Endothelial cell of umbilical vein (primary cell): ENCODE results near the gene MRPS34. TPM values are rescaled to one million over a fixed set of nuclear protein-coding genes. Genes with fewer than 3 reads are reported as not detected.

Experiments used
- BruUV-seq: library from RNA; stranded (reverse); fragments of 400-500 nt; replicated peaks from 2 replicates; lab custom pipeline; 2021; lab: Mats Ljungman, UMichigan
- CTCF ChIA-PET: fragments of 300-600, 350-600 bp; sonication (Branson Sonifier 250); formaldehyde crosslinking; loops from one replicate; lab custom pipeline; 2021; ENCODE audit warnings: antibody characterized with exemption, inconsistent platforms; lab: Charles Lee
- POLR2A ChIA-PET: fragments of 300-600, 350-600 bp; sonication (Branson Sonifier 250); formaldehyde crosslinking; loops from one replicate; lab custom pipeline; 2021; ENCODE audit warnings: antibody characterized with exemption, inconsistent platforms; lab: Charles Lee
- DNase-seq: peaks from one replicate; pipeline ENCODE4 v3.0.0-alpha.2; 2011; ENCODE audit warnings: low read depth, low spot score
- FAIRE-seq: peaks from 2 replicates; lab custom pipeline; 2011; peaks lifted over from hg19 to GRCh38; lab: Jason Lieb, UNC
- H2AFZ ChIP-seq: 2 replicates; pipeline ENCODE4 v1.6.0; 2012; ENCODE audit warnings: low read depth, low read length, control low read depth, inconsistent platforms
- H3K27ac ChIP-seq: 2 replicates; pipeline ENCODE4 v1.5.1; 2011; ENCODE audit warnings: low read depth, mild to moderate bottlenecking, control low read depth, low read length, moderate library complexity; ENCODE audit not compliant: insufficient read depth
- H3K27me3 ChIP-seq, 2 experiments: 2 replicates each; pipeline versions ENCODE4 v1.6.0 to v1.6.1; 2011; ENCODE audit warnings: low read length in 2 of 2, mixed read lengths in 1 of 2; ENCODE audit not compliant: control insufficient read depth in 2 of 2, insufficient read depth in 2 of 2
- H3K36me3 ChIP-seq, 2 experiments: 2 replicates in 1 of 2; 3 replicates in 1 of 2; pipeline ENCODE4 v1.5.1; 2011; ENCODE audit warnings: low read length in 2 of 2, mild to moderate bottlenecking in 1 of 2, moderate library complexity in 1 of 2; ENCODE audit not compliant: control insufficient read depth in 2 of 2, insufficient read depth in 2 of 2; ENCODE audit errors: extremely low read depth in 1 of 2
- H3K4me1 ChIP-seq: 3 replicates; pipeline ENCODE4 v1.5.1; 2011; ENCODE audit warnings: mild to moderate bottlenecking, low read length; ENCODE audit not compliant: control insufficient read depth, insufficient read depth; ENCODE audit errors: extremely low read depth
- H3K4me2 ChIP-seq: 2 replicates; pipeline ENCODE4 v1.6.1; 2011; ENCODE audit warnings: low read length, control low read depth, mixed read lengths; ENCODE audit not compliant: insufficient read depth
- H3K4me3 ChIP-seq, 3 experiments: fragments of 200-600 bp in 1 of 3; sonication (generic), shearing (Covaris generic) in 1 of 3; replicated peaks in 1 of 3; 2 replicates each; pipeline ENCODE4 v1.5.1; 2011 to 2016; ENCODE audit warnings: control low read depth in 3 of 3, low read length in 3 of 3, mild to moderate bottlenecking in 2 of 3, inconsistent platforms in 1 of 3, low read depth in 1 of 3, moderate library complexity in 1 of 3; ENCODE audit not compliant: insufficient read depth in 1 of 3
- H3K79me2 ChIP-seq: 2 replicates; pipeline ENCODE4 v1.6.0; 2012; ENCODE audit warnings: low read length, inconsistent platforms; ENCODE audit not compliant: control insufficient read depth, insufficient read depth
- H3K9ac ChIP-seq: replicated peaks from 2 replicates; pipeline ENCODE3; 2011; ENCODE audit warnings: low read length, control low read depth; ENCODE audit not compliant: insufficient read depth; ENCODE audit errors: extremely low read depth
- H3K9me1 ChIP-seq: replicated peaks from 3 replicates; pipeline ENCODE4 v1.6.0; 2011; ENCODE audit warnings: mild to moderate bottlenecking, low read length; ENCODE audit not compliant: control insufficient read depth, insufficient read depth; ENCODE audit errors: extremely low read depth
- H3K9me3 ChIP-seq: replicated peaks from 2 replicates; pipeline ENCODE4 v1.5.1; 2012; ENCODE audit warnings: low read length, inconsistent platforms; ENCODE audit not compliant: control insufficient read depth, insufficient read depth
- H4K20me1 ChIP-seq: replicated peaks from 2 replicates; pipeline ENCODE3; 2011; ENCODE audit warnings: mild to moderate bottlenecking, low read length; ENCODE audit not compliant: control insufficient read depth, insufficient read depth; ENCODE audit errors: extremely low read depth
- EZH2 ChIP-seq: IDR thresholded peaks from 2 replicates; pipeline ENCODE4 v1.6.1; 2012; ENCODE audit warnings: borderline replicate concordance, low read depth, mild to moderate bottlenecking, moderate library complexity, low read length, inconsistent platforms; ENCODE audit not compliant: severe bottlenecking
- FOS ChIP-seq: IDR thresholded peaks from 2 replicates; pipeline ENCODE4 v1.6.1; 2011; ENCODE audit warnings: mild to moderate bottlenecking, low read length, moderate library complexity, borderline replicate concordance; ENCODE audit not compliant: insufficient read depth
- GATA2 ChIP-seq: IDR thresholded peaks from 2 replicates; pipeline ENCODE4 v1.7.0; 2011; ENCODE audit warnings: low read depth, mild to moderate bottlenecking, moderate library complexity, mixed read lengths, low read length; ENCODE audit not compliant: insufficient read length, insufficient read depth
- JUN ChIP-seq: IDR thresholded peaks from 2 replicates; pipeline ENCODE4 v1.6.1; 2011; ENCODE audit warnings: borderline replicate concordance, low read depth; ENCODE audit not compliant: insufficient read length, insufficient read depth
- MYC ChIP-seq: IDR thresholded peaks from one replicate; pipeline ENCODE4 v1.6.1; 2011; ENCODE audit warnings: mild to moderate bottlenecking, low read depth, low read length
- POLR2A ChIP-seq: IDR thresholded peaks from 2 replicates; pipeline ENCODE4 v1.6.1; 2012; ENCODE audit warnings: low read depth, mild to moderate bottlenecking, control low read depth, low read length
- POLR2AphosphoS5 ChIP-seq: IDR thresholded peaks from 2 replicates; pipeline ENCODE4 v1.6.1; 2012; ENCODE audit warnings: low read depth, mild to moderate bottlenecking, control low read depth, low read length, moderate library complexity; ENCODE audit not compliant: insufficient read depth
- dilution Hi-C: fragments of 300-500 bp; cut with MboI; formaldehyde crosslinking; loops from one replicate; pipeline ENCODE4 v1.15.0; 2019; ENCODE audit warnings: low sequenced_read_pairs; ENCODE audit not compliant: extremely low pct_ligation_motif_present
- intact Hi-C: fragments of 100-400 bp; cut with micrococcal nuclease; formaldehyde crosslinking; loops from one replicate; pipeline ENCODE4 v1.10.0; 2022
- polyA plus RNA-seq, 4 experiments: library from polyadenylated mRNA; depleted of rRNA in 3 of 4; stranded (reverse) in 3 of 4; unstranded in 1 of 4; fragments of >200 nt; gene quantifications; 2 replicates each; pipeline versions ENCODE4 v1.2.1 to v1.2.3, GENCODE V29; 2011 to 2012; ENCODE audit warnings: missing spikeins in 1 of 4
- total RNA-seq: library from RNA; stranded (reverse); gene quantifications from 2 replicates; pipeline ENCODE4 v1.2.3, GENCODE V29; 2021
- TF ChIP-seq, protein P1 (sequence below), 2 donors: IDR thresholded peaks; 1 replicate in 1 of 2; 2 replicates in 1 of 2; pipeline ENCODE4 v1.5.1; 2011; ENCODE audit warnings: low read length in 2 of 2, mild to moderate bottlenecking in 2 of 2, moderate library complexity in 2 of 2, control low read depth in 1 of 2, inconsistent platforms in 1 of 2, low read depth in 1 of 2; ENCODE audit not compliant: insufficient read depth in 1 of 2; ENCODE audit errors: extremely low read depth in 1 of 2
- TF ChIP-seq, protein P2 (sequence below): IDR thresholded peaks from 2 replicates; pipeline ENCODE4 v1.6.1; 2011; ENCODE audit not compliant: insufficient read depth, insufficient read length

Gene MRPS34
- total and polyA plus RNA-seq, 2 donors (not counting 3 experiments of a cell fraction or from before 2014, with no cell fraction given) = 82.1 to 102 TPM

DNA sequence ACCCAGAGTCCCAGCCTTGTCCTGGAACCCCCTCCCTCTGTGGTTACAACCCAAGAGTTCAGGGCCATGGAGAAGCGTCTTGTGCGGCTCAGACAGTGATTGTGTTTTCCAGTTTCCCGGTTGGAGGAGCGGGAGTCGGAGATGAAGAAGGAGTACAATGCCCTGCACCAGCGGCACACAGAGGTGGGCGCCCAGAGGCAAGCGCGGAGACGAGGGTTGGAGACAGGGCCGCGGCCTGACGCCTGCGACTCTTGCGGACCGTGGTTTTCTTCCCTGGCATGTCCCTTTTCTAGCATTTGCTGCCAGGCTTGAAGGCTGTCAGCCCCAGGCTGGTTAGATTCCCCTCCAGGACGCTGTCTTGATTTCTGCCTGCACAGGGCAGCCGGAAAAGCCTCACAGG lies 43.9 kb downstream of the MRPS34 start:
- Histone ChIP-seq H3K9me1 (no peaks in the 10 kb centered on the region), H3K27ac (no peak overlapping the region), H3K79me2 (peaks cover 12% of the 10 kb centered on the region), H2AFZ (no peak overlapping the region), H3K36me3 (peaks cover 4 to 50% of the 10 kb centered on the region in 2 experiments), H3K27me3 (no peaks in the 10 kb centered on the region), H3K4me3 (no peak overlapping the region), H3K9me3 (no peaks in the 10 kb centered on the region), H4K20me1 (no peaks in the 10 kb centered on the region), H3K9ac (no peak overlapping the region), H3K4me1 (no peaks in the 10 kb centered on the region), H3K4me2 (no peak overlapping the region)
- ChIA-PET CTCF (interaction anchor here (1.1 kb wide), 2 partner anchors 23 to 36 kb away, joined by 3 read pairs; partner anchors contain the start of gene MAPK8IP3), POLR2A (no interaction called here)
- dilution Hi-C loops = no loop called here
- FAIRE-seq (no peak), DNase-seq (no peak)
- intact Hi-C loops = no loop called here
- no TSS peak for BruUV-seq
- TF ChIP-seq, protein P1, sequence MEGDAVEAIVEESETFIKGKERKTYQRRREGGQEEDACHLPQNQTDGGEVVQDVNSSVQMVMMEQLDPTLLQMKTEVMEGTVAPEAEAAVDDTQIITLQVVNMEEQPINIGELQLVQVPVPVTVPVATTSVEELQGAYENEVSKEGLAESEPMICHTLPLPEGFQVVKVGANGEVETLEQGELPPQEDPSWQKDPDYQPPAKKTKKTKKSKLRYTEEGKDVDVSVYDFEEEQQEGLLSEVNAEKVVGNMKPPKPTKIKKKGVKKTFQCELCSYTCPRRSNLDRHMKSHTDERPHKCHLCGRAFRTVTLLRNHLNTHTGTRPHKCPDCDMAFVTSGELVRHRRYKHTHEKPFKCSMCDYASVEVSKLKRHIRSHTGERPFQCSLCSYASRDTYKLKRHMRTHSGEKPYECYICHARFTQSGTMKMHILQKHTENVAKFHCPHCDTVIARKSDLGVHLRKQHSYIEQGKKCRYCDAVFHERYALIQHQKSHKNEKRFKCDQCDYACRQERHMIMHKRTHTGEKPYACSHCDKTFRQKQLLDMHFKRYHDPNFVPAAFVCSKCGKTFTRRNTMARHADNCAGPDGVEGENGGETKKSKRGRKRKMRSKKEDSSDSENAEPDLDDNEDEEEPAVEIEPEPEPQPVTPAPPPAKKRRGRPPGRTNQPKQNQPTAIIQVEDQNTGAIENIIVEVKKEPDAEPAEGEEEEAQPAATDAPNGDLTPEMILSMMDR (IDR thresholded peaks at IDR 0.05; ENCODE audit: extremely low read depth in 1 of 2, insufficient read depth in 1 of 2, low read depth in 1 of 2, low read length in 2 of 2) = no peak
- TF ChIP-seq FOS = no peak
- TF ChIP-seq POLR2A = no peak
- TF ChIP-seq JUN = no peak
- no peak for TF ChIP-seq POLR2AphosphoS5
- no peak for TF ChIP-seq EZH2
- TF ChIP-seq MYC = no peak
- TF ChIP-seq GATA2 = no peak
- TF ChIP-seq, protein P2, sequence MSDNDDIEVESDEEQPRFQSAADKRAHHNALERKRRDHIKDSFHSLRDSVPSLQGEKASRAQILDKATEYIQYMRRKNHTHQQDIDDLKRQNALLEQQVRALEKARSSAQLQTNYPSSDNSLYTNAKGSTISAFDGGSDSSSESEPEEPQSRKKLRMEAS = no peak
